Measurements from ENCODE around the gene NABP1.

DNA sequence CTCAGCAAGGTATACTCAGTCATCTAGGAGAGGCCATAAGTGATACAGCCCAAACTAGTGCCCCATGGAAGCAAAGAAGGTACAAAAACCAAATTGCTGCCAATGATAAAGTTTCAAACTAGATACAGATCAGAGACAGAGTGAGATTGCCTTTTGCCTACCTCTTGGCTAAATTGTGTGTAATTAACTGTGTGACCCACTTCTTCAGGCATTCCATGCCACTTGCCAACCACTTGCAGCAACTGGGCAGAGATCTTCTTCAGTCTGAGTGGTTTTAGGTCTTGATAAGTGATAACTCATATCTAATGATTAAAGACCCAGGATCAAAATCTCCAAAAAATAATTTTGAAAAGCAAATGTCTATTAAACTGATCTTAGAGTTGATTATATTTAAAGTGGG is 21.1 kb upstream of the NABP1 start:
- TF ChIP-seq EZH2phosphoT487 (IDR thresholded peaks at IDR 0.05; ENCODE audit: borderline replicate concordance, low read depth), result no peak
- TF ChIP-seq TAF1 (IDR thresholded peaks at IDR 0.05; ENCODE audit: borderline replicate concordance, low read depth, low read length), result no peak
- no peak for TF ChIP-seq YY1 (IDR thresholded peaks at IDR 0.05; ENCODE audit: low read depth)
- TF ChIP-seq, protein P1, sequence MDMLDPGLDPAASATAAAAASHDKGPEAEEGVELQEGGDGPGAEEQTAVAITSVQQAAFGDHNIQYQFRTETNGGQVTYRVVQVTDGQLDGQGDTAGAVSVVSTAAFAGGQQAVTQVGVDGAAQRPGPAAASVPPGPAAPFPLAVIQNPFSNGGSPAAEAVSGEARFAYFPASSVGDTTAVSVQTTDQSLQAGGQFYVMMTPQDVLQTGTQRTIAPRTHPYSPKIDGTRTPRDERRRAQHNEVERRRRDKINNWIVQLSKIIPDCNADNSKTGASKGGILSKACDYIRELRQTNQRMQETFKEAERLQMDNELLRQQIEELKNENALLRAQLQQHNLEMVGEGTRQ (IDR thresholded peaks at IDR 0.05; ENCODE audit: borderline replicate concordance, low read depth, low read length), result no peak
- TF ChIP-seq, protein P2, sequence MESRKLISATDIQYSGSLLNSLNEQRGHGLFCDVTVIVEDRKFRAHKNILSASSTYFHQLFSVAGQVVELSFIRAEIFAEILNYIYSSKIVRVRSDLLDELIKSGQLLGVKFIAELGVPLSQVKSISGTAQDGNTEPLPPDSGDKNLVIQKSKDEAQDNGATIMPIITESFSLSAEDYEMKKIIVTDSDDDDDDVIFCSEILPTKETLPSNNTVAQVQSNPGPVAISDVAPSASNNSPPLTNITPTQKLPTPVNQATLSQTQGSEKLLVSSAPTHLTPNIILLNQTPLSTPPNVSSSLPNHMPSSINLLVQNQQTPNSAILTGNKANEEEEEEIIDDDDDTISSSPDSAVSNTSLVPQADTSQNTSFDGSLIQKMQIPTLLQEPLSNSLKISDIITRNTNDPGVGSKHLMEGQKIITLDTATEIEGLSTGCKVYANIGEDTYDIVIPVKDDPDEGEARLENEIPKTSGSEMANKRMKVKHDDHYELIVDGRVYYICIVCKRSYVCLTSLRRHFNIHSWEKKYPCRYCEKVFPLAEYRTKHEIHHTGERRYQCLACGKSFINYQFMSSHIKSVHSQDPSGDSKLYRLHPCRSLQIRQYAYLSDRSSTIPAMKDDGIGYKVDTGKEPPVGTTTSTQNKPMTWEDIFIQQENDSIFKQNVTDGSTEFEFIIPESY (IDR thresholded peaks at IDR 0.05; ENCODE audit: borderline replicate concordance, low read depth), result no peak
- TF ChIP-seq EP300 (IDR thresholded peaks at IDR 0.05; ENCODE audit: borderline replicate concordance in 1 of 2, low read depth in 1 of 2, low read length in 1 of 2), result no peak
- TF ChIP-seq, protein P3, sequence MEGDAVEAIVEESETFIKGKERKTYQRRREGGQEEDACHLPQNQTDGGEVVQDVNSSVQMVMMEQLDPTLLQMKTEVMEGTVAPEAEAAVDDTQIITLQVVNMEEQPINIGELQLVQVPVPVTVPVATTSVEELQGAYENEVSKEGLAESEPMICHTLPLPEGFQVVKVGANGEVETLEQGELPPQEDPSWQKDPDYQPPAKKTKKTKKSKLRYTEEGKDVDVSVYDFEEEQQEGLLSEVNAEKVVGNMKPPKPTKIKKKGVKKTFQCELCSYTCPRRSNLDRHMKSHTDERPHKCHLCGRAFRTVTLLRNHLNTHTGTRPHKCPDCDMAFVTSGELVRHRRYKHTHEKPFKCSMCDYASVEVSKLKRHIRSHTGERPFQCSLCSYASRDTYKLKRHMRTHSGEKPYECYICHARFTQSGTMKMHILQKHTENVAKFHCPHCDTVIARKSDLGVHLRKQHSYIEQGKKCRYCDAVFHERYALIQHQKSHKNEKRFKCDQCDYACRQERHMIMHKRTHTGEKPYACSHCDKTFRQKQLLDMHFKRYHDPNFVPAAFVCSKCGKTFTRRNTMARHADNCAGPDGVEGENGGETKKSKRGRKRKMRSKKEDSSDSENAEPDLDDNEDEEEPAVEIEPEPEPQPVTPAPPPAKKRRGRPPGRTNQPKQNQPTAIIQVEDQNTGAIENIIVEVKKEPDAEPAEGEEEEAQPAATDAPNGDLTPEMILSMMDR (IDR thresholded peaks at IDR 0.05), result no peak
